ENCODE measurements around the gene PCF11.

Gene PCF11

DNA sequence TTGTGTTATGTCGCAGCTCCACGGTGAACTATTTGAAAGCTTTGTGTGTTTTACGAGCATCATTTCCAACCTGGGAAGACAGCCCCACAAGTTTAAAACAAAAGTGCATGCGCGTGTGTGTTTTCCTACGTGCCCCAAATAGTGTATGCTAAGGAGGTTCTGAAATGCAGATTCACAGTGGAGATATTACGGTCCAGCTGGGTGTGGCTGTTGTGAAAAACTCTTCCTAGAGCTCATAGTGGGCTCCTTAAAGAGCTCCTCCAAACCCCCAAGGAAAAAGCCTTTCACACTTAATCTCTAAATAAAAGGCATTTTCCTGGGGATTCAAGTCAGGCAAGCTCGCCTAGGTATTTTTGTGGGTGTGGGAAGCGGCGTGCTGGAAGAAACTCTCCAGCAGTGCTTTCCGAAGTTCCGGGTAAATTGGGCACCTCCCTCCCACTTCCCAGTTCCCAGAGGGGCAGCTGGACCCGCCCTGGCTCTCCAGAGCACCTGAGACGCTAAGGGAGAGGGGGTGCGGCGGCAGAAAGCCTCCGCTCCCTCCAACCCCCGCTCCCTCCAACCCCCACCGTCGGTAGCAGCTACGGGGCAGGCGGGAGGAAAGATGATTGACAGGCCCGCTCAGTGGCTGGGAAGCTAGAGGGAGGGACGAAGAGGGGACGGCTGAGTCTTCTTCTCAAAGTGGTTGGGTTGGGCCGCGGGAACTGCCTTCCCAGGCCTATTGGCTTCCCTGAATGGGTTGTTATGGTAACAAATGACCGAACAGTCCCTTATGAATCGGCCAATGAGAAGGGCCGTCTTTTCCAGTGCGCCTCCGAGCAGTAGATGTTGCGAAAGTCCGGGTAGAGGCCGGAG lies 561 bp upstream of the PCF11 start:
- peak; percentile 99 for DNase-seq (ENCODE audit: low spot score)

DNA sequence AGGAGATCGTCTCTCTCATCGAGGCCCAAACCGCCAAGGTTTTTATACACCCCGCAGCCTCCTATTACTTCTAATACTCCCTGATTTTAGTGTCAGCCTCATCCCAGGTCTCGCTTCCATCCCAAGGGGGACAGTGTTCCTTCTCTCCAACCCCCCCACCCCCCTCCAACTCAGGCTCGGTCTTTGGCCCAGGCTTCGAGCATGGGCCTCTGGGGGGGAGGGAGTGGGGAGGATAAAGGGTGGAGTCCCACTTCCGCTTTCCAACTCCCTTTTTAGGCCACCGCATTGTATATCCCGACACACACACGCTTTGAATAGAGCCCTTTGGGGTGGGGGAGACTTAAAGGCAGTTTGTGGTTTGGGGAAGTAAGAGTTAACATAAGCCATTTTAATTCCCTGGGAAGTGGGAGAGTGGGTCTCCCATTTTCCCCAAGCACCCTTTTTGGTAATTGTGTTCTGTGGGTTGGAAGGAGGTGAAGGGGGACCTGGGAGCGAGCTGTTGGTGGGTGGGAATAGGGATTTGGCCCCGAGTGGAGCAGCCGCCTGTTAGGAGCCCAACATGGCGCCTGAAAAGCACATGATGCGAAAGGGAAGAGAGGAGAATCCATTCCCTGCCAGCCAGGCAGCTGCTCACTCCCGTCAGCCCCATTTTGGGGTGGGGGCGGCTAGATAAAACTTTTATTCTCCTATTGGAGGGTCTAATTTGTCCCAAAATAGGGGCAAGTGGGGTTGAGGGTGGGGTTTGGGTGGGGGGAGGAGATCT lies 844 bp downstream of the PCF11 start:
- DNase-seq (ENCODE audit: low spot score) = peak; percentile 42

DNA sequence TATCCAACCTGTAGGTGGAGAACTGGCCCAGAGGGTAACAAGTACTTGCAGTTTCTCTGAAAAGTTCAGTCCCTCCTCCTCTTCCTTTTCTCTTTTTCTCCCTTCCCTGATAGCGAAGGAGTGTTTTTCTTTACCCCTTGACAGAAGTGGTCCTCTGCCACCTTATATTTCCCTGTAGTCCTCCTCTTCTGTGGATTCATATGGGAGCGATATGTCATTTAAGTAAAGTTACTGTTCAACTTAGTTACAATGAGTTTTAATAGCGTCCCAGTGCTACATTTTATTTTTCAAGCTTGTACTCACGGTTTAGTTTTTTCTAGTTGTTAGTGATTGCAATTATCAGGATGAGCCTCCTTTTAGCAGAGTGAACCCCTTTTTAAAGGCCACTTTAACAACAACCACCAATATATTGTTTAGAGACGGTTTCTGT lies 1.4 kb downstream of the PCF11 start:
- no peak for DNase-seq (ENCODE audit: low spot score)

DNA sequence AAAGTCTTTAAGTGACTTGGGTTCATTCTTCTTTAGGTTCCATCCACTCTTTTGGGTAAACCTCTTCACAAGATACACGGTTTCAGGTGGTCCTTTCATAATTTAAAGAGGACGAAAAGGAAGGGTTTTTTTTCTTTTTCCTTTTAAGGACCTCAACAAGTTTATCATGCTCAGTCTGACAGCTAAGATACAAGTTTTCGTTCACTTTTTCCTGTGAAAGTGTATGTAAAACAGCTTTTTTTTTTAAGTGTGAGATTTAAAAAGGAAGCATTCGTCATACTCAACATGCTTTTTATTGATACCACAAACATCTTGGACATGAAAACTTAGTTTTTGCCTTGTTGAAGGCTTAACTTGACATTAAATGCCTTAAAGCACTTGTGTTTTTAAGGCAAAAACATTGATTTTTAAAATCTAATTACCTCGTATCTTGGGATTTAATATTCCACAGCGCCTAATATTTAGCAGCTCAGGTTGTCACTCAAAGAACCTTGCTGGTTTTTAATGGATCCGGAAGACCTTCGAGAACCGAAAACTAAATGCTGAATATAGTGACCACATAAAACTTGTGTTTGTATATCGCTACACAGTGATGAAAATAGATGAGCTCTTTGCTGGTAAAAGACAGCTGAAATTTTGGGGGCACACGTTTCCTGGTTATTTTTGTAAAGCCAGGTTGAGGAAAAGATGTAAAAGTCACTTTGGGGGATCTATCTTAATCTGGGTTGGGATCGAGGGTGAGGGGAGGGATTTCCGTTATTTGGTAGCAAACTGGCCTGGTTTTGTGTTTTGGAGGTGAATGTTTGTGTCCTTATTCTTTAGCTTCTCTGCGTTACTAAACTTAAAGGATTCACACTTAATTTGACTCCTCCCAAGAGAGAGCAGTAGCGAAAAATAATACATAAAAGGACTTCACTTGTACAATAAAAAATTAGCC lies 2.3 kb downstream of the PCF11 start:
- DNase-seq (ENCODE audit: low spot score) = no peak

DNA sequence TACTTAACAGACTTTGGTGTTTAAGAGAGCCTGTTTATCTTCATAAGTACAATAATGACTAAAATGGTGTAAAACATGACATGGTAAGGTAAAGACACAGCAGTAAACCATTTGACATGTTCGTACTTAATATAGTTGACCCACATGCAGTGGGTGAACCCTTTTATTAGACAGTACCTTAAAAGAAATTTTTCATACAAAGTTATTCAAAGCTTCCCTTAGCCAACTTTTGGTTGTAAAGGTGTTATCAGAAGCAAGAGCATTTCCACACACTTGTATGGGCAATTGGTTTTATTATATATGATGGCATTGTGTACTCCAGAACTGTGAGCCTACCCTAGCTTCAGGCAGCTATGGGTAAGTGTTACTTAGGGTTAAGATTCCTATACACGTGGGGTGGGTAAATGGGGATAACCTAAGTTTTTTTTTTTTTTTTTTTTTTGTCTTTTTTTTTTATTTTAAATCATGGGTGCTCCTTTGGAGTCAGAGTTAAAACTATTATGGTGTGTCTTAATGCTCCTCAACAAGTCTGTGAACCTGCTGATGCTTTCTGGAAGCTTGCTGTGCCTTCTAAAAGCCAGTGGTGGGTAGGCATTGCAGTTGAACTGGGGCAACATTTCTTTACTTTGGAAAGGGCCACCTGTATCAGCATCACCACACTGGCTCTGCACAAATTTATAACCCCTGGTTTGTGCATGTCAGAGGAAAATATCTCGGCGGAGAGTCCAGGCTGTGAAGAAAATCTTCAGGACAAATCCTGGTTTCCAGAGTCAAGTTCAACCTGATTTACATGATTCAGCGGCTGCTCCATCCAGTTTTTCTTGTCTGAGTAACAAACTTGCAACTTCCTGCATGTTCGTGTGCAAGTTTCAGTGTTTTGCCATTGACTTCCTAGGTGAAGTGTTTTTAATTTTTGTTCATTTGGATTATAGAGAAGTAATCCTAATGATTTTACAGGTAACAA lies 3.3 kb downstream of the PCF11 start:
- no peak for DNase-seq (ENCODE audit: low spot score)

DNA sequence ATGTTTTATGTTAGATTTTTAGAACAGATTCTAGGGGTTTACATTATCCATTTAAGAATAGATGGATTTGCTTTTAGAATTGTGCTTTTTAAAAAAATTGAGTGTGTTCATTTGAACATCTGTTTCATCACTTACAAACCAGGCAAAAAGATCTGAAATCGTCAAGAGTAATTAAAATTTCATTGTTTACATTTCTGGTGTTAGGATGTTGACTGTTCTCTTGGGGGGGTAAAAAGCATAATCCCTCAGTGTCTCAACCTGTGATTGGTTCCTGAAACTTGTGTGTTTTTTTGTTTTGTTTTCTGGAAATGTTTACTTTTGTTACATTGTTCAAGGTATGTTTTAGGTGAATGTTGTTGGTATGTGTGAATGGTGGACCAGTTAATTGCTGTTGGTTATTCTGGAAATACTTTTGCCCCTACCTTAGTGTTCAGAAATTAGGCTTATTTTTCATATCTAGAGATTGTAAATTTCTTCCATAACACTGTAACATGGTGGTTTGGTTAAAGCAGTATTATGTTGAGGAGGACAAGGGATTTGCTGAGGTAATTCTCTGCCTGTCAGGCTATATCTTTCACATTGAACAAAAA lies 4.8 kb downstream of the PCF11 start:
- DNase-seq (ENCODE audit: low spot score) = no peak

DNA sequence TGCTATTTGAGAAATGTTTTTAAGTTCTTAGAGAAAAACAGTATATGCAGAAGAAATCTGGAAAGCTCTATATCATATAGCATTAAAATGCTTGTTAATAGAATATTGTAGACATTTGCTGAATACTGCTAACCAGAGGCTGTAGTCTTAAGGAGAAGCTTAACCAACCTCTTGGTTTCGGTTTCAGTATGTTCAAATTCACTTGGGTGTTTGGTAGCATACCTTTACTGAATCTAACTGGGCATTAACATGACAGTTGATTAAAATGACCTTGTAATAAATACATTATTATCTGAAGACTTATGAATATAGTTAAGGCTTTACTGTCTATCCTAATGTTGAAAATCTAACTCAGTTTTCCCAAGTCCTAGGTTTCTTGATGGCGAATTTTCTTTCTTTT lies 5.4 kb downstream of the PCF11 start:
- DNase-seq (ENCODE audit: low spot score) = peak; percentile 17

DNA sequence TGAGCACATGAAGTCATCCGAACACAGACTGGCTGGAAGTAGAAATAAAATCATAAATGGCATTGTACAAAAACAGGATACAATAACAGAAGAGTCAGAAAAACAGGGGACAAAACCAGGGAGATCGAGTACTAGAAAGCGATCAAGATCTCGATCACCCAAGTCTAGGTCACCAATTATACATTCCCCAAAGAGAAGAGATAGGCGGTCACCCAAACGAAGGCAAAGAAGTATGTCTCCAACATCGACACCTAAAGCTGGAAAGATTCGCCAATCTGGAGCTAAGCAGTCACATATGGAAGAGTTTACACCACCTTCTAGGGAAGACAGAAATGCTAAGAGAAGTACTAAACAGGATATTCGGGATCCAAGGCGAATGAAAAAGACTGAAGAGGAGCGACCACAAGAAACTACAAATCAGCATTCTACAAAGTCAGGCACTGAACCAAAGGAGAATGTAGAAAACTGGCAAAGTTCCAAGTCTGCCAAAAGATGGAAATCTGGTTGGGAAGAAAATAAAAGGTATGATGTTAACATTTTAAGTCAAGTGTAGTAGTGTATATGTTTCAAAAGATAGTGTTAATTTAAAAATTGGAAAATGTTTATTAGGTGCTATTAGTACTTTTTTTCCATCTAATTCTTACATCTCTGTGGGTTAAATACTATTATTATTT lies 9.4 kb downstream of the PCF11 start:
- DNase-seq (ENCODE audit: low spot score) = no peak

DNA sequence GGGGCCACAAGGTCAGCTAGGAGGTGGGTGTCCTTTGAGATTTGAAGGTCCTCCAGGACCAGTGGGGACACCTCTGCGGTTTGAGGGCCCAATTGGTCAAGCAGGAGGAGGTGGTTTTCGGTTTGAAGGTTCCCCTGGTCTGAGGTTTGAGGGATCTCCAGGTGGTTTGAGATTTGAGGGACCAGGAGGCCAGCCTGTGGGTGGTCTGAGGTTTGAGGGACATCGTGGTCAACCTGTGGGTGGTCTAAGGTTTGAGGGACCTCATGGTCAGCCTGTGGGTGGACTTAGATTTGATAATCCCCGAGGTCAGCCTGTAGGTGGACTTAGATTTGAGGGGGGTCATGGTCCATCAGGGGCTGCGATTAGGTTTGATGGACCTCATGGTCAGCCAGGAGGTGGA lies 11.8 kb downstream of the PCF11 start:
- DNase-seq (ENCODE audit: low spot score) = no peak

DNA sequence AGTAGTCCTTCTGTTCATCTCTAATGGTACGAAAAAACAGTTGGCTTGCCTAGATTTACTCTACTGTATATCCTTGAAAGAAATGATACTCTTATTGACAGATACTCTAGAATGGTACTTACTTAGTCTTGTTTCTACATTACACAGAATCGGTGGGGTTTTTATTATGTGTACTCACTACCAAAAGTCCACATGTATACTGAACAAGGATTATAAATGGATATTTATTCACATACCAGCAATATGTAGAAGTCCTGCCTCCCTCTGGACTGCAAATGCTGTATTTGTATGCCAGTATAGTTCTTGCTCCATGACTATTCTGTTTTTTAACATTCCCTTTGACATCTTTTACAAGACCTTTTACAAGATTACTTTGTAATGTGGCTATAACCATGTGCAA lies 13.9 kb downstream of the PCF11 start:
- DNase-seq (ENCODE audit: low spot score) = no peak

DNA sequence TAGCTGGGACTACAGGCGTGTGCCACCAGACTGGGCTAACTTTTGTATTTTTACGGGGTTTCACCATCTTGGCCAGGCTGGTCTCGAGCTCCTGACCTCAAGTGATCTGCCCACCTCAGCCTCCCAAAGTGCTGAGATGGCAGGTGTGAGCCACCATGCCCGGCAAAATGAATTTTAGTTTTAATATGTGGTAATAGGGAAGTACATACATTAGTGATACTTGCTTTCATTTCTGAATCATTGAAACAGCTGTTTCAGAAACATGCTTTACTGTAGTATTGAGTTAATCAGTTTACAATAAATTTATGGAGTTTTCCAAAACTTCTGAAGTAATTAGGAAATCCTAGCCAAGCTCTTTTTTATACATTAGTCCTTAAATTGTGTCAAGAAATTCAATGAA lies 15.6 kb downstream of the PCF11 start:
- no peak for DNase-seq (ENCODE audit: low spot score)

DNA sequence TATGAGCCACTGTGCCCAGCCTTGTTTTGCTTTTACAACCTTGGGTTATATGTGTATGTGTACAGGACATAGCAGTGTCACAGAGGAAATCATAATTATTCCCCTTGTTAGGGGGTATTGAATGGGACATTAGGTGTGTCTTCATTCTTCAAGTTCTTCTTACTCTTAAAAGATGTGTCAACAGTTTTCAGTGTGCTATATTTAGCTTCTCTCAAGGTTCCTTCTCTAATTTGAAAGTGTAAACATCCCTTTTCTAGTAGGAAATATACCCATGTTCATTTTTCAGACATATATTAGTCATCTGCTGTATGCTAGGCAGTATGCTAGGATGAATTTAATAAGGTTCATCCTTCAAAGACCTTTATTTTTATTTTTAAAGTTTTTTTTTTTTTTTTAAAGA lies 17.1 kb downstream of the PCF11 start:
- no peak for DNase-seq (ENCODE audit: low spot score)

DNA sequence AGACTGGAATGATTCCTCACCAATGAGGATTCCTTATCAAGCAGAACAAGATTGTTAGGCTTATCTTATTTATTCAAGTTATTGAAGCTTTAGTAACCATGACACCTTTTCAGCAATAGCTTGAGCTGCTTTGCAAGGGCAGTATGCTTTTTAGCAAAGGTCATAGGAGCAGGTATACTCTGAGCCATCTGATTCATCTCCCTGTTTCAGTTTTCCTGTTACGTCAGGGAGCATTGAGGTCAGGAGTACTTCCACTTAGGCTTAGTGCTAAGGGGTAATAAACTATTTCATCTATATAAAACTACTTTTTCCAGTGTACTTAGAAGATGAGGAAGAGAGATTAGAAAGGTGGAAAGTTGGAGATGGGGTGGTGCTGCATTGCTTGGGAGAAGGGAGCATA lies 18.9 kb downstream of the PCF11 start:
- DNase-seq (ENCODE audit: low spot score) = no peak

DNA sequence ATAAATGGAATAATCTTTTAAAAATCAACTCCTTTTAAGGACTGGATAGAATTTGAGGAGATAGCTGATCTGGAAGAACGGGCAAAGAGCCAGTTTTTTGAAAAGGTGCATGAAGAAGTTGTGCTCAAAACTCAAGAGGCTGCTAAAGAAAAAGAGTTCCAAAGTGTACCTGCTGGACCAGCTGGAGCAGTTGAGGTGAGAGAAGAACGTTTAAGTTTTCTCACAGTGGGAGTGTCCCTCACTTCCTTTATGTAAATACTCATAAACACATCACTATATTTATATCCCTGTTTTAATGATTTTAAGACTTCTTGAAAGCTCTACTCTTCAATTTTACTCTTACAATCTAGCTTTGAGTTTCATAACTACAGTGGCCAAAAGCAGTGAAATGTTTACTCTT lies 24.9 kb downstream of the PCF11 start:
- DNase-seq (ENCODE audit: low spot score) = no peak

DNA sequence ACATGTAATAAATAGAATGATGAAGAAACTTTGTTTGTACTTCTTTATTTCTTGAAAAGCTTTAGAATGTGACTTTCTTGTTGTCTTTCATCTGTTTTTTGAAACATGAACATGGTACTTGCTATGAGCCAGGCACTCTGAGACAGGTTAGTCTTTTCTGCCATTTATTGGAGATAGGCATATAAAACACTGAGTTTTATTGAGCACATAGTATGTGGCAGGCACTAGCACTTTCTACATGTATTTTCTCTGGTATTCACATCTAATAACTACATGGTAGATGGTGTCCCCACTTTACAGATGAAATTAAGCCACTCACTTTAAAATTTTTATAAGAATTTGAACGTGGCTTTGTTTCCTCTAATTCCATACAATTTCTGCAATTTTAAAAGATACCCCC lies 28.8 kb downstream of the PCF11 start:
- DNase-seq (ENCODE audit: low spot score) = no peak

DNA sequence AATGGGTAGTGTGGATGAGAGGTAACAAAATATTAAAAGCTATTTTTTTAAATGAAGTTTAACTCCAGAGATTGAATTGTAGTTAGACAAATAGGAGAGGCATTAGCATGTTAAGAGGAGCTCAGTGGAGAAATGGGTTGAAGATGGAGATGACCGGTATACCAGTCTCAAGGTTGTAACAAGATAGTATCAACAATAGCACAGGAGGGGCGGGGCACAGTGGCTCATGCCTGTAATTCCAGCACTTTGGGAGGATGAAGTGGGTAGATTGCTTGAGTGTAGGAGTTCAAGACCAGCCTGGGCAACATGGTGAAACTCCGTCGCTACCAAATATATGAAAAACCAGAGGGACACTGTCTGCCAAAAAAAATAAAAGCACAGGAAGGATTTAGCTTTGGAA lies 30.5 kb downstream of the PCF11 start:
- no peak for DNase-seq (ENCODE audit: low spot score)

DNA sequence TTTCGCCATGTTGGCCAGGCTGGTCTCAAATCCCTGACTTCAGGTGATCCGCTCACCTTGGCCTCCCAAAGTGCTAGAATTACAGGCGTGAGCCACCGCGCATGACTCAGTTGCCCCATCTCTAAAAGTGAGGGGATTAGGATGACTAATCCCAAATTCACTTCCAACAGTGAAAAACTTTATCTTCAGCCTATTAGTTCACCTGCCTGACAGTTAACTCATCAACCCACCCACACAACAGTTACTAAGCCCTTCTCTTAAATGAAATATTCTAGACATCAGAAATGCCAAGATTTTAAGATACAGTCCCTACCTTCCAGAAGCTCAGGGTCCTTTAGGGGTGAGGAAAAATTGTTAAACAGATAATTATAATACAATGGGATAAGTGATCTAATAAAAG lies 34.6 kb downstream of the PCF11 start:
- DNase-seq (ENCODE audit: low spot score) = no peak

DNA sequence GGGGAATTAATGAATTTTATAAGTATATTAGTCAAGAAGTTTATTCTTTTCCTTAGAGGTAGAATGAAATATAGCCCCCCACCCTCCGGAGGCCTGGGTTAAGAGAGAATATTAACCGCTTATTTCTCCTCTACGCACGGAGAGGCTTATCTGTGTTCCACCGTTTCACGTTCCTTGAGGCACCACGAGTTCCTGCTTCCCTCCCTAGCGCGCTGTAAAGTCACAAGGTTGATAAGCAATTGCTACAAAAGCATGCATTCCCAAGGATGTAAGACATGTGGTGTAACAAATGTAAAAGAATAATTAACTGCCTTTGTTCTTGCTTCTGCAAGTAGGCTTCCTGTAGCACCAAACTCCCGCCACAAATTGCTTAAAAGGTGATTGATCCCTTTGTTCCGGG lies 35.1 kb downstream of the PCF11 start:
- no peak for DNase-seq (ENCODE audit: low spot score)

DNA sequence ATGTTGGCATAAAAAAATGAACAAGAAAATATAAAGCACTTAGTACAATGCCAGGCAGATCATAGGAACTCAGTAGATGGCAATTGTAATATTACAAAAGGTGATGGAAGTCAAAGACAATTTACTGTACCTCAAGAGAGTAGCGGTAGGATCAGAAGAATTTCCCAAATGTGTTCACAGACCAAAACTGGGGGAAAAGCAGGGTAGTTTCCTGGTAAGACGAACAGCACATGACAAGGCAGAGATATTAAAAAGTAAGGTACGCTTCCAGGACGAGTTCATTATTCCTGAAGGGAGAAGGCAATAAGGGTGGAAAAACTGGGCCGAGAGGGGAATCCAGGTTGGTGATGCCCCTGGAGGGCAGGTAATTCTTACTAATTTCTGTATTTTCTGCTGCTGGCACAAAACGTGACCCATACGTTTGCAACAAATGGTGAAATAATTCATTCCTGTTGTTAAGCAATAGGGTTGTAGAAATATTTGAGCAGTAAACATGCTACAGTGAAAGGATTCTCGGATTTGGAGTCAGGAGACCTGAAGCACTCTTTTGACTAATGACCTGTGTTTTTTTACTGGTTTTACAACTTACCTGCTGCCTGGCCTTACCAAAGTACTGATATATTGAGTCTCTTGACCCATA lies 35.8 kb downstream of the PCF11 start:
- DNase-seq (ENCODE audit: low spot score) = no peak
